Neural progenitor cell (in vitro differentiated cells): ENCODE results near the gene ANO10.

Source experiments
- EZH2 ChIP-seq: fragments of 200-600 bp; sonication (generic); IDR thresholded peaks from 2 replicates; pipeline ENCODE4 v1.6.1; 2017; ENCODE audit warnings: antibody characterized with exemption, mild to moderate bottlenecking, moderate library complexity
- EZH2phosphoT487 ChIP-seq: fragments of 200-600 bp; sonication (generic); IDR thresholded peaks from 2 replicates; pipeline ENCODE4 v1.6.1; 2017; ENCODE audit warnings: antibody characterized with exemption
- TF ChIP-seq, protein P1 (sequence below): fragments of 200-600 bp; sonication (generic); IDR thresholded peaks from 2 replicates; pipeline ENCODE4 v1.5.1; 2017; ENCODE audit warnings: antibody characterized with exemption, mild to moderate bottlenecking

DNA sequence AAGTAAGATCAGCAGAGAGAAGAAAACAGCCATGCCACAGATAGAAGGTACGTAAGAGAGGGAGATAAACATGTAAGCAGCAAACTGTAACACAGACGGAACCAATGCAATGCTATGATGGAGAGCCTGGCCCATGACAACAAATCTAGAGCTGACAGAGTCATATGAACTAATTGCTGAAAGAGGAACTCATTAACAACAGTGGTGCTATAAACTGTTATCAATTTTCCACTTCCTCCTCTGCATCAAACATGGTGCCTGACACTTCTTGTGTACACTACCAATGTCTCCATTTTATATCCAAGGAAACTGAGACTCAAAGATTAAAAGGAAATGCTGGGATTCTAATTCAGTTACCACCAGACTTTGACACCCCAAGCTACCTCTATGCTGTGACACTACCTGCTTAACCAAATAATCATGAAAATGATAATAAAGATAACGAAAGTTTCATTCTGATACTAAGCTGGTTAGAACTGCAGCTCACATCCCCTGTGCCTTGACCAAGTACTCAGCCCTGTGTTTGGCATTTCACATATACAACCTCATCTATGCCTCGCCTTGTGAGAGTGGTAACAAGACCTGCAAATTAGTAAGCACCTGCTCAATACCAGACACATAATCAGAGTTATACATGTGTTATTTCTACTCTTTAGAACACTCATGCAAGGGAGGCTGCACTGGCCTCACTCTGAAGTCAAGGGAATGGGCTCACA is 79.3 kb downstream of the ANO10 start:
- no peak for TF ChIP-seq EZH2
- TF ChIP-seq, protein P1, sequence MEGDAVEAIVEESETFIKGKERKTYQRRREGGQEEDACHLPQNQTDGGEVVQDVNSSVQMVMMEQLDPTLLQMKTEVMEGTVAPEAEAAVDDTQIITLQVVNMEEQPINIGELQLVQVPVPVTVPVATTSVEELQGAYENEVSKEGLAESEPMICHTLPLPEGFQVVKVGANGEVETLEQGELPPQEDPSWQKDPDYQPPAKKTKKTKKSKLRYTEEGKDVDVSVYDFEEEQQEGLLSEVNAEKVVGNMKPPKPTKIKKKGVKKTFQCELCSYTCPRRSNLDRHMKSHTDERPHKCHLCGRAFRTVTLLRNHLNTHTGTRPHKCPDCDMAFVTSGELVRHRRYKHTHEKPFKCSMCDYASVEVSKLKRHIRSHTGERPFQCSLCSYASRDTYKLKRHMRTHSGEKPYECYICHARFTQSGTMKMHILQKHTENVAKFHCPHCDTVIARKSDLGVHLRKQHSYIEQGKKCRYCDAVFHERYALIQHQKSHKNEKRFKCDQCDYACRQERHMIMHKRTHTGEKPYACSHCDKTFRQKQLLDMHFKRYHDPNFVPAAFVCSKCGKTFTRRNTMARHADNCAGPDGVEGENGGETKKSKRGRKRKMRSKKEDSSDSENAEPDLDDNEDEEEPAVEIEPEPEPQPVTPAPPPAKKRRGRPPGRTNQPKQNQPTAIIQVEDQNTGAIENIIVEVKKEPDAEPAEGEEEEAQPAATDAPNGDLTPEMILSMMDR = no peak
- no peak for TF ChIP-seq EZH2phosphoT487
